Measurements from ENCODE around the gene R3HDM2.

R3HDM2 gene

GRCh38 chr12:57215065-57215464, 215.8 kb downstream of the R3HDM2 start:
- Mint-ChIP-seq H3K9me3 (no peaks in the 10 kb centered on the region), H3K27ac (no peak overlapping the region), H3K4me1 (peaks cover 58% of the 10 kb centered on the region), H3K36me3 (ENCODE audit: low read depth) (no peaks in the 10 kb centered on the region), H3K27me3 (ENCODE audit: low read depth, poor library complexity) (peaks cover 61% of the 10 kb centered on the region), H3K4me3 (peak overlapping the region; percentile 77)
- DNase-seq: no peak
- no peak for TF ChIP-seq CTCF (IDR thresholded peaks at IDR 0.05)

DNA sequence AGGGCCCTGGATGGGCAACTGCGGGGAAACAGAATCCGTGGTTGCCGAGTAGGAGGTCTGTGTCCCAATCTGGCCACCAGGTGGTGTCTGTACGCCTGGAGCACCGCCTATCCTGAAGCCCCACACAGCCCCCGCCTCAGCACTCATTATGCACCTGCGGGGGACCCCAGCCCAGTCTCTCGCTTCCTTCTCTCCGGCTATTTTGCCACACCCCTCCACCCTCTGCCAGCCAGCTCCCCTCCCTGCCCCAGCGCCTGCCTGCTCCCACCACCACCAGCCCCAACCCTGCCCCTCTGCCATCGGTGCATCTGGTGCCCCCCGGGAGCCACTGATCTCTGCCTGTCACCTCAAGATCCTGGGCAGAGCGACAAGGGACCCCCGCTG, 216.5 kb downstream of the R3HDM2 start:
- Mint-ChIP-seq H3K4me1 (peaks cover 52% of the 10 kb centered on the region), H3K4me3 (peak overlapping the region; percentile 58)
- peak; percentile 81 for DNase-seq

DNA sequence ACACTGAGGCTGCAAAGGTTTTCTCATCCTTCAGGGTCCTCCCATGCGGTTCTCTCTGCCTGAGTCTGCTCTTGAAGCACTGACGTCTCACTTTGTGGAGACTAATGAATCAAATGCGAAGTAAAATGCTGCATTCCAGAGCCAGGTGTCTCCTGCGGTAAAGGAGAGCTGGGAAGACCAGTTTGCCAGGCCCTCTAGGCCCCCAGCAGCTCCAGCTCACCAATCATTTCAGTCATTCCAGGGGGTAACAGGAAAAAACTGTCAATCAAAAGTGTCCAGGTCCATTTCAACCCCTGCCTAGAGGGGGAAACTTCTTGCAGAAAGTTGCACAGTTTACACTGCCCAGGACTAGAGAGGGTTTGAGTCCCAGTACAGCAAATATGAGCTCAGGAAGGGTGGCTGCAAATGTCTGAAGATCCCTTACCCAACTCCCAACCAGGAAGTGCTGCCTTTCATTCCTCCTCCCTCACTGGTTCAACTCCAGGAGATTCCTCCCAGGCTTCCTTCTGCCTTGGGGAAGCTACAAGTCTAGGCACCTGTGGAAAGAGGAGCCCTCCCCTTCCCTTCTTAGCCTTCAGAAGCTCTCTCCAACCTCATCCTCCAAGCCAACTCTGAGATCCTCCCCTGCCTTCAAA, 217.0 kb downstream of the R3HDM2 start:
- no peak for TF ChIP-seq CTCF (IDR thresholded peaks at IDR 0.05)
- Mint-ChIP-seq H3K27ac (no peak overlapping the region), H3K36me3 (ENCODE audit: low read depth) (peaks cover 7% of the 10 kb centered on the region), H3K27me3 (ENCODE audit: low read depth, poor library complexity) (peaks cover 50% of the 10 kb centered on the region), H3K4me1 (peaks cover 47% of the 10 kb centered on the region), H3K9me3 (no peaks in the 10 kb centered on the region), H3K4me3 (peak overlapping the region; percentile 58)
- DNase-seq: no peak

More for the DNA sequence above, 216.5 kb downstream of the R3HDM2 start:
- Mint-ChIP-seq H3K9me3 (no peaks in the 10 kb centered on the region), H3K27me3 (ENCODE audit: low read depth, poor library complexity) (peaks cover 55% of the 10 kb centered on the region), H3K36me3 (ENCODE audit: low read depth) (peaks cover 4% of the 10 kb centered on the region), H3K27ac (no peak overlapping the region)
- TF ChIP-seq CTCF (IDR thresholded peaks at IDR 0.05): peak; percentile 64

DNA sequence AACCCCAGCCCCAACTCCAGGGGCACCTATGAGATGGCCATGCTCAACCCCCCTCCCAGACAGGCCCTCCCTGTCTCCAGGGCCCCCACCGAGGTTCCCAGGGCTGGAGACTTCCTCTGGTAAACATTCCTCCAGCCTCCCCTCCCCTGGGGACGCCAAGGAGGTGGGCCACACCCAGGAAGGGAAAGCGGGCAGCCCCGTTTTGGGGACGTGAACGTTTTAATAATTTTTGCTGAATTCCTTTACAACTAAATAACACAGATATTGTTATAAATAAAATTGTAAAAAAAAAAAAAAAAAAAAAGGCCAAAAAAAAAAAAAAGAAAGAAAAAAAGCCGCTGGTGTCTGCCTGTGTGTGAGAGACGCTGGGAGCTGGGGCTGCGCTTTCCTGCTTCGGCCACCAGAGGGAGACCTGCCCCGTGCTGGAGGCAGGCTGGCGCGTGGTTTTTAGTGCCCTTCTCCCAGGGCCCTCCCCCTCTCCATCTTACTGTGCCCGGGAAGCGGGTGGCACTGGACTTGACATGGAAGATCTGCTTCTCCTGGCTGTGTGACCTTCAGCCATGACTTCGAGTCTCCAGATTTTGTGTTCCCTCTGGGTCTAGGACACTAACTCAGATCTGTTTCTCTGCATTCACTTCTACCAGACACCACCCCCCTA, 217.7 kb downstream of the R3HDM2 start:
- DNase-seq: peak; percentile 91
- peak overlapping the region; percentile 48 for H3K4me3 Mint-ChIP-seq
- peaks cover 40% of the 10 kb centered on the region for H3K4me1 Mint-ChIP-seq
- peak; percentile 95 for TF ChIP-seq CTCF (IDR thresholded peaks at IDR 0.05)
- H3K27ac Mint-ChIP-seq: no peak overlapping the region
- no peaks in the 10 kb centered on the region for H3K9me3 Mint-ChIP-seq
- H3K36me3 Mint-ChIP-seq (ENCODE audit: low read depth): peaks cover 7% of the 10 kb centered on the region
- peaks cover 43% of the 10 kb centered on the region for H3K27me3 Mint-ChIP-seq (ENCODE audit: low read depth, poor library complexity)

DNA sequence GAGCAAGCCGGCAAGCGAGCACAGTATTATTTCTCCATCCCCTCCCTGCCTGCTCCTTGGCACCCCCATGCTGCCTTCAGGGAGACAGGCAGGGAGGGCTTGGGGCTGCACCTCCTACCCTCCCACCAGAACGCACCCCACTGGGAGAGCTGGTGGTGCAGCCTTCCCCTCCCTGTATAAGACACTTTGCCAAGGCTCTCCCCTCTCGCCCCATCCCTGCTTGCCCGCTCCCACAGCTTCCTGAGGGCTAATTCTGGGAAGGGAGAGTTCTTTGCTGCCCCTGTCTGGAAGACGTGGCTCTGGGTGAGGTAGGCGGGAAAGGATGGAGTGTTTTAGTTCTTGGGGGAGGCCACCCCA, 218.2 kb downstream of the R3HDM2 start:
- H3K27me3 Mint-ChIP-seq (ENCODE audit: low read depth, poor library complexity): peaks cover 38% of the 10 kb centered on the region
- H3K27ac Mint-ChIP-seq: no peak overlapping the region
- H3K36me3 Mint-ChIP-seq (ENCODE audit: low read depth): peaks cover 9% of the 10 kb centered on the region
- peaks cover 35% of the 10 kb centered on the region for H3K4me1 Mint-ChIP-seq
- no peaks in the 10 kb centered on the region for H3K9me3 Mint-ChIP-seq
- DNase-seq: no peak
- no peak overlapping the region for H3K4me3 Mint-ChIP-seq
- TF ChIP-seq CTCF (IDR thresholded peaks at IDR 0.05): no peak
